Uterus (tissue), 2 donors: ENCODE data around the gene SLC7A1.

Experiments
- CTCF ChIP-seq, 4 experiments: fragments of 200-600 bp in 2 of 4; fragments of 450-650 bp in 2 of 4; sonication (generic) in 2 of 4; IDR thresholded peaks; one replicate each; pipeline ENCODE4 v1.5.1; 2016 to 2019; ENCODE audit warnings: antibody characterized with exemption in 4 of 4, mild to moderate bottlenecking in 2 of 4, moderate library complexity in 1 of 4
- POLR2A ChIP-seq, 2 donors: fragments of 450-650 bp; IDR thresholded peaks; one replicate each; pipeline ENCODE4 v1.6.1; 2016; ENCODE audit warnings: antibody characterized with exemption in 2 of 2, mild to moderate bottlenecking in 1 of 2, moderate library complexity in 1 of 2

GRCh38 chr13:29597246-29597645 lies 1.8 kb upstream of the SLC7A1 start:
- no peak for TF ChIP-seq CTCF (IDR thresholded peaks at IDR 0.05)
- TF ChIP-seq POLR2A (IDR thresholded peaks at IDR 0.05): no peak
